ENCODE data around the gene SCAF4. TPM values are rescaled to one million over a fixed set of nuclear protein-coding genes. Genes with fewer than 3 reads are reported as not detected.

Gene SCAF4
- total RNA-seq, 4 donors from 2014 or later: 12.1 to 18.8 (median 15.2) TPM

DNA sequence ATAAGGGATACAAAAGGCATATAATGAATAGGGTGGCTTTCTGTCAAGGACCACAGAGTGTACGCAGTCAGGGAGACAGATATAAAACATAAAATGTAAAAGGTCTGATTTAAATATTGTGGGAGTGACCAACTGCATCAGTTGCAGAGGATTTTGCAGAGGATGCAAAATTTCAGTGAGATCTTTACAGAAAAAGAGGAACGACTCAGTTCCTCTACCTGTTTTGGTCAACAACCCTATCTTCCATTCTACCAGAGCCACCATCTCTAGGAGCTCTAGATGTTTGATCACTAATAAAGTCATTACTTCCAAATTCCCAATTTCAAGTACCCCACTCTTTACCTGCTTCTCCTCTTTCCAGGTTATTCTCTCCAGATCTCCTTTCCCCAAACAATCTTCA is 56.0 kb downstream of the SCAF4 start:
- TF ChIP-seq POLR2A (IDR thresholded peaks at IDR 0.05; ENCODE audit: low read depth): no peak
- no peak for TF ChIP-seq CTCF (IDR thresholded peaks at IDR 0.05)
- TF ChIP-seq POLR2AphosphoS5 (IDR thresholded peaks at IDR 0.05): no peak
- no peak for TF ChIP-seq EP300 (IDR thresholded peaks at IDR 0.05)
- intact Hi-C loops (cut with DNase I): no loop called here
- H3K27ac ChIP-seq (replicated peaks in 1 of 4): no peak overlapping the region
- H3K4me1 ChIP-seq: peaks cover 0 to 9% (median 8%) of the 10 kb centered on the region in 4 donors
- no peaks in the 10 kb centered on the region for H3K9me3 ChIP-seq
- H3K4me3 ChIP-seq: no peak overlapping the region
- no peak for DNase-seq (ENCODE audit: extremely low spot score)
- peaks cover 0 to 26% (median 12%) of the 10 kb centered on the region in 4 donors for H3K36me3 ChIP-seq
- H3K27me3 ChIP-seq: no peaks in the 10 kb centered on the region
- WGBS: 82% methylated on average over 2 of the region's 2 CpGs

DNA sequence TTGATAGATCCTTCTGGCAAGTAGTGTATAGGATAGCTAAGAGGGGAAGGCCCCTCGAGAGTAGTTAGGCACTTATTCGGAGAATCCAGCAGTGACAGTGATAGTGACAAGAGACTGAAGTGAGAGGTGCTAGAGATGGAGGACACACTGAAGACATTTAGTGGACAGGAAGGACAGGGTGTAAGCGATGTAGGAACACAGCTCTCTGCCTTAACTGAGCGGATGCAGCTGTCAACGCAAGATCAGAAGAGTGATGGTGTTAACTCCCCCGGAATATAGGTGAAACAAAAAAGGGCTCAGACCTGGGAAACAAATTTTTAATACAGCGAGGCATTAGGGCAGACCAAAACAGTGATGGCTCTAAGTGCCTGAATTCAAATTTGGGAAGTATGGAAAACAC is 56.6 kb downstream of the SCAF4 start:
- intact Hi-C loops (cut with DNase I): no loop called here
- Histone ChIP-seq H3K4me3 (no peak overlapping the region), H3K27ac (replicated peaks in 1 of 4) (no peak overlapping the region), H3K27me3 (no peaks in the 10 kb centered on the region), H3K9me3 (no peaks in the 10 kb centered on the region), H3K4me1 (peaks cover 0 to 9% (median 9%) of the 10 kb centered on the region in 4 donors), H3K36me3 (peaks cover under 1 to 28% (median 15%) of the 10 kb centered on the region in 4 donors)
- DNase-seq (ENCODE audit: extremely low spot score): no peak
- no peak for TF ChIP-seq POLR2AphosphoS5 (IDR thresholded peaks at IDR 0.05)
- TF ChIP-seq CTCF (IDR thresholded peaks at IDR 0.05): no peak
- TF ChIP-seq POLR2A (IDR thresholded peaks at IDR 0.05; ENCODE audit: low read depth): no peak
- no peak for TF ChIP-seq EP300 (IDR thresholded peaks at IDR 0.05)
- WGBS: 87% methylated on average over 7 of the region's 7 CpGs

DNA sequence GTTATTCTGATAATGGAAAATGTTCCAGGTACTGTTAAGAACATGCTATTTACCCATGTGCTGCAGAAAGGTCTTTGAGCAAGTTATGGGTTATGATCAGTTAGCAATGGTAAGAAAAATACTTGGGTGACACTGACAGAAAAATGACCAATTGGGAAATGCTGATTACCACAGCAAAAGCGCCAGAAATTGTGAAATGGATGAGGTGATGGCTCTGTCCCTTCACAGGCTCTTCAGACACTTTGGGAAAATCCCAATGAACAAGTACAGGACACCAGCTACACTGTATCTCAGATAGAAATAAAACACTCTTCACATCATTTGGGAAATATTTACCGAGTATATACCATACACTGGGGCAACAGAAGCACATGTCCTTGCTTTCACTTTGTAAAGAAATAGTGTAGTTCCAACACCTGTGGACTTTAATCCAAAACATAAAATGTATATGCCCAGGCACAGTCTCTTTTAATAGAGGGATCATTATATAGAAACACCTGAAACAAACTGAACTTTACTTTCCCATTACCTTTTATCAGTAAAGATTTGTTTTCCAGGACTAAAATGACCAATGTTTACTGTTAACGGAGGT is 58.5 kb downstream of the SCAF4 start:
- no peak for DNase-seq (ENCODE audit: extremely low spot score)
- H3K4me3 ChIP-seq: no peak overlapping the region
- no peaks in the 10 kb centered on the region for H3K27me3 ChIP-seq
- TF ChIP-seq POLR2AphosphoS5 (IDR thresholded peaks at IDR 0.05) (no peak), POLR2A (IDR thresholded peaks at IDR 0.05; ENCODE audit: low read depth) (no peak)
- intact Hi-C loops (cut with DNase I): no loop called here
- no peaks in the 10 kb centered on the region for H3K9me3 ChIP-seq
- peaks cover 17 to 41% (median 29%) of the 10 kb centered on the region in 4 donors for H3K36me3 ChIP-seq
- H3K27ac ChIP-seq (replicated peaks in 1 of 4): no peak overlapping the region
- H3K4me1 ChIP-seq: peaks cover 0 to 13% (median 9%) of the 10 kb centered on the region in 4 donors
- WGBS: 88% methylated on average over 3 of the region's 3 CpGs

DNA sequence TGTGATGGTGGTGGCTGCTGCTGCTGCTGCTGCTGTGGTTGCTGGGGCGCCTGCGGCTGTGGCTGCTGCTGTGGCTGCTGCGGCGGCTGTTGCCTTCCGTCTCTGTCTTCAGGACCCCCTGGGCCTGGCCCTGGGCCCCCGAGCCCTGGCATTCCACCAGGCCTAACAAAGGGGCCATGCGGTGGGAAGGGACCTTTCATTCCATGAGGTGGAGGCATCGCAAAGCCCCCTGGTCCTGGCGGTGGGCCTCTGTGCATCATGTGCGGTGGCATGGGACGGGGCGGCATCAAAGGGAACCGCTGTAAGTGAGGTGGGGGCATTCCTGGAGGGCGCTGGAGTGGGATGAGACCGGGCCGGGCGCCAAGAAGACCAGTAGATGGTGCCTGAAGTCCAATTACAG is 60.0 kb downstream of the SCAF4 start:
- no peak overlapping the region for H3K27ac ChIP-seq (replicated peaks in 1 of 4)
- peaks cover 29 to 52% (median 42%) of the 10 kb centered on the region in 4 donors for H3K36me3 ChIP-seq
- no peak for DNase-seq (ENCODE audit: extremely low spot score)
- peaks cover 0 to 17% (median 9%) of the 10 kb centered on the region in 4 donors for H3K4me1 ChIP-seq
- WGBS: 96% methylated on average over 12 of the region's 17 CpGs
- H3K4me3 ChIP-seq: no peak overlapping the region
- H3K9me3 ChIP-seq: no peaks in the 10 kb centered on the region
- TF ChIP-seq CTCF (IDR thresholded peaks at IDR 0.05): no peak
- no peak for TF ChIP-seq POLR2AphosphoS5 (IDR thresholded peaks at IDR 0.05)
- no peak for TF ChIP-seq EP300 (IDR thresholded peaks at IDR 0.05)
- TF ChIP-seq POLR2A (IDR thresholded peaks at IDR 0.05; ENCODE audit: low read depth): no peak
- intact Hi-C loops (cut with DNase I): no loop called here
- no peaks in the 10 kb centered on the region for H3K27me3 ChIP-seq

DNA sequence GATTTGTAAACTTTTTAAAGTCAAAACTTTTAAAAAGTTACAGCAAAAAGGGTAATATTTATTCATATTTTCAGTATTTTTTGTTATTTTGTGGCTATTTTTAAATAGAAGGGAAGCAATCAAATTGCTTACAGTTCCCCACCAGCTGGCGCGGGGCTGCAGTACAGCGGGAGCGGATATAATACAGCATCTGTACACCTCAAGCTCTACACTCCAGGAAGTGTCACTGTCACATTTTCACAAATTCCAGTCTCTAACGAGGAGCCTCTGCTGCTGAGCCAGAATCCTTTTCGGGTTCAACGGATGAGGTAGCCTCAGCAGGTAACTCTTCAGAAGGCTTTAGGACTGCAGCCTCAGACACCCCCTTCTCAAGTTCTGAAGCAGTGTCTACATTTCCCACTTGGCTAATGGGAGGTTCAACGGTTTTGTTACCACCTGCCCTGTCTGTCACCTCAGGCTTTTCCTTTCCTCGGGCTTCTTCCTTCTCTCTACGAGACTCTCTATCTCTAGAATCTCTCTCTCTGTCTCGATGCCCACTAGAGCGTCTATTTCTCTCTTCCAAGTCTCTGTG is 60.7 kb downstream of the SCAF4 start:
- no peak for TF ChIP-seq POLR2AphosphoS5 (IDR thresholded peaks at IDR 0.05)
- TF ChIP-seq EP300 (IDR thresholded peaks at IDR 0.05): no peak
- no peak for TF ChIP-seq CTCF (IDR thresholded peaks at IDR 0.05)
- intact Hi-C loops (cut with DNase I): no loop called here
- H3K4me3 ChIP-seq: no peak overlapping the region
- peaks cover 0 to 17% (median 9%) of the 10 kb centered on the region in 4 donors for H3K4me1 ChIP-seq
- H3K27me3 ChIP-seq: no peaks in the 10 kb centered on the region
- no peak overlapping the region for H3K27ac ChIP-seq (replicated peaks in 1 of 4)
- H3K9me3 ChIP-seq: no peaks in the 10 kb centered on the region
- H3K36me3 ChIP-seq: peaks cover 30 to 59% (median 48%) of the 10 kb centered on the region in 4 donors
- no peak for DNase-seq (ENCODE audit: extremely low spot score)
- 86% methylated on average over 12 of the region's 12 CpGs for WGBS

Measured in esophagus muscularis mucosa (tissue), 4 donors.